PC-9 (cell line): ENCODE data around the gene DVL2. TPM values are rescaled to one million over a fixed set of nuclear protein-coding genes. Genes with fewer than 3 reads are reported as not detected.

ENCODE experiments used
- BruUV-seq: library from RNA; stranded (reverse); fragments of 400-500 nt; replicated peaks from 2 replicates; lab custom pipeline; 2021; lab: Mats Ljungman, UMichigan
- CTCF ChIA-PET: fragments of 300-600 bp; sonication (Branson Sonifier 250); formaldehyde crosslinking; loops from one replicate; lab custom pipeline; 2022; ENCODE audit warnings: antibody characterized with exemption; lab: Charles Lee
- POLR2A ChIA-PET: fragments of 300-600 bp; sonication (Branson Sonifier 250); formaldehyde crosslinking; loops from one replicate; lab custom pipeline; 2022; ENCODE audit warnings: antibody characterized with exemption; ENCODE audit not compliant: unreplicated experiment; lab: Charles Lee
- DNase-seq, 2 experiments: peaks; one replicate each; pipeline versions ENCODE4 v3.0.0 to v3.0.0-alpha.2; 2015 to 2022; ENCODE audit warnings: mixed read lengths in 1 of 2
- H2AFZ ChIP-seq: fragments of 200-600 bp; sonication (generic); 2 replicates; pipeline ENCODE4 v1.8.1; 2017; ENCODE audit warnings: antibody characterized with exemption
- H3F3A ChIP-seq: fragments of 200-600 bp; sonication (generic); 2 replicates; pipeline ENCODE4 v1.8.1; 2017; ENCODE audit warnings: antibody characterized with exemption, mild to moderate bottlenecking, low read depth; ENCODE audit not compliant: insufficient read depth
- H3K27ac ChIP-seq: fragments of 200-600 bp; sonication (generic); 2 replicates; pipeline ENCODE4 v1.6.1; 2016; ENCODE audit warnings: mixed run types
- H3K27me3 ChIP-seq: fragments of 200-600 bp; sonication (generic); 2 replicates; pipeline ENCODE4 v1.6.1; 2016; ENCODE audit warnings: low read depth, mixed run types; ENCODE audit not compliant: insufficient read depth
- H3K36me3 ChIP-seq: fragments of 200-600 bp; sonication (generic); 2 replicates; pipeline ENCODE4 v1.6.1; 2016; ENCODE audit warnings: low read depth, mixed run types
- H3K4me1 ChIP-seq: fragments of 200-600 bp; sonication (generic); replicated peaks from 2 replicates; pipeline ENCODE4 v1.6.1; 2016; ENCODE audit warnings: mixed run types; ENCODE audit not compliant: insufficient read depth
- H3K4me2 ChIP-seq: fragments of 200-600 bp; sonication (generic); 2 replicates; pipeline ENCODE4 v1.6.1; 2017; ENCODE audit warnings: mixed run types
- H3K4me3 ChIP-seq: fragments of 200-600 bp; sonication (generic); 2 replicates; pipeline ENCODE4 v1.6.1; 2016; ENCODE audit warnings: mixed run types
- H3K79me2 ChIP-seq: fragments of 200-600 bp; sonication (generic); 2 replicates; pipeline ENCODE4 v1.6.1; 2017; ENCODE audit warnings: low read depth, mixed run types
- H3K9me2 ChIP-seq: fragments of 200-600 bp; sonication (generic); 2 replicates; pipeline ENCODE4 v1.8.1; 2017; ENCODE audit warnings: mild to moderate bottlenecking; ENCODE audit not compliant: insufficient read depth
- H3K9me3 ChIP-seq: fragments of 200-600 bp; sonication (generic); 2 replicates; pipeline ENCODE4 v1.8.1; 2016; ENCODE audit warnings: low read depth; ENCODE audit not compliant: insufficient read depth
- H4K20me1 ChIP-seq: fragments of 200-600 bp; sonication (generic); 2 replicates; pipeline ENCODE4 v1.8.1; 2017; ENCODE audit not compliant: insufficient read depth
- CTCF ChIP-seq: fragments of 200-600 bp; sonication (generic); conservative IDR thresholded peaks from 2 replicates; pipeline ENCODE4 v1.6.1; 2017; ENCODE audit warnings: mixed run types, antibody characterized with exemption, mild to moderate bottlenecking, moderate library complexity
- EZH2 ChIP-seq: fragments of 200-600 bp; sonication (generic); IDR thresholded peaks from 2 replicates; pipeline ENCODE4 v1.8.0; 2017; ENCODE audit warnings: antibody characterized with exemption, low read depth
- intact Hi-C: fragments of 100-400 bp; cut with micrococcal nuclease; formaldehyde crosslinking; loops from one replicate; pipeline ENCODE4 v1.10.0; 2022; ENCODE audit not compliant: unreplicated experiment
- total RNA-seq: library from RNA; stranded (reverse); gene quantifications from 2 replicates; pipeline ENCODE4 v1.2.3, GENCODE V29; 2021

DVL2 gene
- total RNA-seq, 1 experiment from 2014 or later = 86.8 TPM

- H4K20me1 ChIP-seq = peaks cover 25% of the 10 kb centered on the region
- H3K4me3 ChIP-seq = peak within 1 kb of the TSS; percentile 97
- no peaks in the 10 kb centered on the region for H3K9me2 ChIP-seq
- CTCF ChIA-PET = interaction anchor here (0.7 to 1.5 kb wide), 2 partner anchors 11 to 298 kb away, joined by 3 read pairs; partner anchors contain the start of gene CTDNEP1
- peaks cover 70% of the 10 kb centered on the region for H3F3A ChIP-seq
- H2AFZ ChIP-seq = peak within 1 kb of the TSS; percentile 49
- H3K4me2 ChIP-seq = peak within 1 kb of the TSS; percentile 98
- H3K4me1 ChIP-seq = peaks cover 40% of the 10 kb centered on the region
- intact Hi-C loops = loop anchor here (1.0 to 5.0 kb wide), 8 partner anchors 10 to 580 kb away; partner anchors contain the start of genes EIF5A, ELP5, POLR2A and SLC35G6
- peaks cover 57% of the 10 kb centered on the region for H3K79me2 ChIP-seq
- POLR2A ChIA-PET = interaction anchor here (0.6 kb wide), 2 partner anchors 21 to 142 kb away, joined by 3 read pairs; partner anchors contain the start of gene TMEM256
- no peaks in the 10 kb centered on the region for H3K27me3 ChIP-seq
- no TSS peak for BruUV-seq
- peaks cover 29% of the 10 kb centered on the region for H3K36me3 ChIP-seq
- DNase-seq = peak; percentile 95 to 99
- peak within 1 kb of the TSS; percentile 100 for H3K27ac ChIP-seq
- no peaks in the 10 kb centered on the region for H3K9me3 ChIP-seq
- TF ChIP-seq EZH2 (no peak), CTCF (no peak; the same call in 1 of the 2 replicates)
Observed at GRCh38 chr17:7262192-7262934, 28.0 kb upstream of the DVL2 start, which contains the start of gene CLDN7. Gene CLDN7, minus strand, starts transcription at chr17:7262478. Its CDS starts 435 bp downstream, at chr17:7262043.

GRCh38 chr17:7261379-7262191 is 27.3 kb upstream of the DVL2 start:
- Histone ChIP-seq H3K27ac (peak overlapping the region; percentile 100), H2AFZ (no peak overlapping the region), H3K4me2 (peak overlapping the region; percentile 98), H3K9me2 (no peaks in the 10 kb centered on the region), H3K4me3 (peak overlapping the region; percentile 97), H3K79me2 (peaks cover 62% of the 10 kb centered on the region), H4K20me1 (peaks cover 25% of the 10 kb centered on the region), H3F3A (peaks cover 78% of the 10 kb centered on the region), H3K36me3 (peaks cover 30% of the 10 kb centered on the region), H3K4me1 (peaks cover 40% of the 10 kb centered on the region), H3K27me3 (no peaks in the 10 kb centered on the region), H3K9me3 (no peaks in the 10 kb centered on the region)
- no peak for DNase-seq
- TF ChIP-seq CTCF (no peak; the same call in 1 of the 2 replicates), EZH2 (no peak)
- ChIA-PET POLR2A (no interaction called here), CTCF (interaction anchor here (0.7 kb wide), 1 partner anchor 20 kb away, joined by 3 read pairs; no protein-coding TSS in a partner anchor)
- BruUV-seq = TSS peak; percentile 52
- intact Hi-C loops = loop anchor here (1.0 to 5.0 kb wide), 9 partner anchors 9 to 581 kb away; partner anchors contain the start of genes EIF5A, ELP5, POLR2A and SLC35G6
